Measurements from ENCODE around the gene MLF2. TPM values are rescaled to one million over a fixed set of nuclear protein-coding genes. Genes with fewer than 3 reads are reported as not detected.
"Not testable (repeated sequence)": the region's sequence is repeated elsewhere in the genome, so short reads cannot be mapped to it uniquely, and the experiment has no call there.

The MLF2 gene
- total RNA-seq, 1 experiment from 2014 or later, result 303 TPM

GRCh38 chr12:6742834-6743233 is 10.1 kb downstream of the MLF2 start:
- H3K36me3 ChIP-seq (ENCODE audit: control insufficient read depth, insufficient read depth, low read length), result peaks cover 1% of the 10 kb centered on the region; the same call in 1 of the 2 replicates
- Mint-ChIP-seq H3K9me3 (ENCODE audit: unreplicated experiment) (no peaks in the 10 kb centered on the region), H3K36me3 (ENCODE audit: insufficient read depth, unreplicated experiment) (peaks cover 26% of the 10 kb centered on the region), H3K4me3 (ENCODE audit: unreplicated experiment) (no peak overlapping the region), H3K4me1 (ENCODE audit: low read depth, unreplicated experiment) (peaks cover 10% of the 10 kb centered on the region), H3K27ac (ENCODE audit: unreplicated experiment) (no peak overlapping the region), H3K27me3 (ENCODE audit: insufficient read depth, unreplicated experiment) (no peaks in the 10 kb centered on the region)
- intact Hi-C loops (cut with micrococcal nuclease; ENCODE audit: unreplicated experiment), result no loop called here
- BruUV-seq (replicated peaks), result no TSS peak
- no peaks in the 10 kb centered on the region for H3K9me3 ChIP-seq
- ChIA-PET CTCF (interaction anchor here (0.9 to 1.4 kb wide), 2 partner anchors 10 to 93 kb away, joined by 3 to 6 read pairs; partner anchors contain the start of gene MLF2), POLR2A (interaction anchor here (2.1 kb wide), 1 partner anchor 10 kb away, joined by 7 read pairs; the partner anchor contains the start of gene MLF2)
- TF ChIP-seq CTCF (IDR thresholded peaks at IDR 0.05; ENCODE audit: insufficient read depth in 1 of 2, low read depth in 1 of 2, low read length in 1 of 2, severe bottlenecking in 1 of 2, unreplicated experiment in 1 of 2), result no peak
- peaks cover 7% of the 10 kb centered on the region for H3K4me1 ChIP-seq
- no peaks in the 10 kb centered on the region for H3K27me3 ChIP-seq (replicated peaks; ENCODE audit: control insufficient read depth, insufficient read depth, low read length)
- no peak for DNase-seq
- no peak overlapping the region for H3K4me3 ChIP-seq (ENCODE audit: low read depth, low read length)

GRCh38 chr12:6742080-6742479 is 10.9 kb downstream of the MLF2 start:
- H3K9me3 Mint-ChIP-seq (ENCODE audit: unreplicated experiment); H3K4me3 Mint-ChIP-seq (ENCODE audit: unreplicated experiment); H3K36me3 ChIP-seq (ENCODE audit: control insufficient read depth, insufficient read depth, low read length); H3K4me1 ChIP-seq; BruUV-seq (replicated peaks); H3K27ac Mint-ChIP-seq (ENCODE audit: unreplicated experiment); DNase-seq; H3K27me3 ChIP-seq (replicated peaks; ENCODE audit: control insufficient read depth, insufficient read depth, low read length); H3K9me3 ChIP-seq; H3K4me3 ChIP-seq (ENCODE audit: low read depth, low read length); H3K27me3 Mint-ChIP-seq (ENCODE audit: insufficient read depth, unreplicated experiment); H3K4me1 Mint-ChIP-seq (ENCODE audit: low read depth, unreplicated experiment); intact Hi-C loops (cut with micrococcal nuclease; ENCODE audit: unreplicated experiment): not testable (repeated sequence)
- H3K36me3 Mint-ChIP-seq (ENCODE audit: insufficient read depth, unreplicated experiment), result peaks cover 19% of the 10 kb centered on the region
- ChIA-PET CTCF (interaction anchor here (0.9 to 1.4 kb wide), 2 partner anchors 11 to 94 kb away, joined by 3 to 6 read pairs; partner anchors contain the start of gene MLF2), POLR2A (interaction anchor here (0.6 to 2.1 kb wide), 2 partner anchors 11 to 208 kb away, joined by 3 to 7 read pairs; partner anchors contain the start of genes GAPDH and MLF2)

DNA sequence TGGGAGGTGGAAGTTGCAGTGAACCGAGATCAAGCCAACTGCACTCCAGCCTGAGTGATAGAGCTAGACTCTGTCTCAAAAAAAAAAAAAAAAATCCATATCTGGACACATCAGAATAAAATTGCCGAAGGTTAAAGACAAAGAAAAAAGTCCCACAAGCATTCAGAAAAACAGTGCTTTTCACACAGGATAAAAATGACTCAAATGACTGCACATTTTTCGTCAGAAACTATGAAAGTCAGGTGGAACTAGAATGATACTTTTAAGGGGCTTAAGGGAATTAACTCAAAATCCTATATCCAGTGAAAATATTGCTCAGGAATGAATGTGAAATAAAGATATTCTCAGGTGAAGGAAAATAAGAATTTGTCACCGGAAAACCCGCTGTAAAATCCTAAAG is 16.2 kb downstream of the MLF2 start:
- H3K4me3 Mint-ChIP-seq (ENCODE audit: unreplicated experiment), result no peak overlapping the region
- H3K27me3 Mint-ChIP-seq (ENCODE audit: insufficient read depth, unreplicated experiment), result no peaks in the 10 kb centered on the region
- Histone ChIP-seq H3K27me3 (replicated peaks; ENCODE audit: control insufficient read depth, insufficient read depth, low read length) (no peaks in the 10 kb centered on the region), H3K36me3 (ENCODE audit: control insufficient read depth, insufficient read depth, low read length) (no peaks in the 10 kb centered on the region), H3K4me3 (ENCODE audit: low read depth, low read length) (no peak overlapping the region), H3K9me3 (no peaks in the 10 kb centered on the region), H3K4me1 (no peaks in the 10 kb centered on the region; the same call in 1 of the 2 replicates)
- H3K4me1 Mint-ChIP-seq (ENCODE audit: low read depth, unreplicated experiment), result peaks cover 8% of the 10 kb centered on the region
- no peaks in the 10 kb centered on the region for H3K36me3 Mint-ChIP-seq (ENCODE audit: insufficient read depth, unreplicated experiment)
- TF ChIP-seq CTCF (IDR thresholded peaks at IDR 0.05; ENCODE audit: insufficient read depth in 1 of 2, low read depth in 1 of 2, low read length in 1 of 2, severe bottlenecking in 1 of 2, unreplicated experiment in 1 of 2), result no peak
- H3K9me3 Mint-ChIP-seq (ENCODE audit: unreplicated experiment), result no peaks in the 10 kb centered on the region
- DNase-seq, result no peak
- intact Hi-C loops (cut with micrococcal nuclease; ENCODE audit: unreplicated experiment), result no loop called here
- ChIA-PET POLR2A (no interaction called here), CTCF (interaction anchor here (0.5 to 2.0 kb wide), 4 partner anchors 13 to 116 kb away, joined by 3 to 9 read pairs (median 6); partner anchors contain the start of genes COPS7A and MLF2)
- no TSS peak for BruUV-seq (replicated peaks)
- H3K27ac Mint-ChIP-seq (ENCODE audit: unreplicated experiment), result no peak overlapping the region
